ENCODE results near the gene DCLK1.
"Not testable (repeated sequence)": the region's sequence is repeated elsewhere in the genome, so short reads cannot be mapped to it uniquely, and the experiment has no call there.

Gene DCLK1

GRCh38 chr13:36130552-36131221 lies 495 bp downstream of the DCLK1 start:
- DNase-seq, result no peak

GRCh38 chr13:36130193-36130551 lies 1.0 kb downstream of the DCLK1 start:
- no peak for DNase-seq

- no peak for DNase-seq
These were observed 1.6 kb downstream of the DCLK1 start for GRCh38 chr13:36129539-36129938.

GRCh38 chr13:36126491-36126890 lies 4.7 kb downstream of the DCLK1 start:
- DNase-seq, result no peak

- DNase-seq, result no peak
These were observed 5.3 kb downstream of the DCLK1 start for GRCh38 chr13:36125841-36126240.

GRCh38 chr13:36124236-36124822 lies 6.9 kb downstream of the DCLK1 start:
- DNase-seq, result no peak

- no peak for DNase-seq
These were observed 15.9 kb downstream of the DCLK1 start for GRCh38 chr13:36115306-36115705.

GRCh38 chr13:36114233-36114632 lies 16.9 kb downstream of the DCLK1 start:
- no peak for DNase-seq

- no peak for DNase-seq
These were observed 22.2 kb downstream of the DCLK1 start for GRCh38 chr13:36108954-36109353.

GRCh38 chr13:36108342-36108741 lies 22.8 kb downstream of the DCLK1 start:
- no peak for DNase-seq

GRCh38 chr13:36107521-36107920 lies 23.7 kb downstream of the DCLK1 start:
- no peak for DNase-seq

GRCh38 chr13:36105726-36106125 lies 25.5 kb downstream of the DCLK1 start:
- no peak for DNase-seq

GRCh38 chr13:36102721-36103120 lies 28.5 kb downstream of the DCLK1 start:
- DNase-seq, result no peak

GRCh38 chr13:36101907-36102306 lies 29.3 kb downstream of the DCLK1 start:
- DNase-seq, result not testable (repeated sequence)

- no peak for DNase-seq
These were observed 30.0 kb downstream of the DCLK1 start for GRCh38 chr13:36101157-36101556.

- no peak for DNase-seq
These were observed 33.1 kb downstream of the DCLK1 start for GRCh38 chr13:36098080-36098479.

GRCh38 chr13:36096461-36097416 lies 34.4 kb downstream of the DCLK1 start:
- DNase-seq, result no peak

GRCh38 chr13:36094478-36094877 lies 36.7 kb downstream of the DCLK1 start:
- no peak for DNase-seq

GRCh38 chr13:36090592-36090991 lies 40.6 kb downstream of the DCLK1 start:
- no peak for DNase-seq

- DNase-seq, result no peak
These were observed 42.0 kb downstream of the DCLK1 start for GRCh38 chr13:36089130-36089647.

GRCh38 chr13:36088463-36088862 lies 42.7 kb downstream of the DCLK1 start:
- no peak for DNase-seq

- DNase-seq, result no peak
These were observed 43.2 kb downstream of the DCLK1 start for GRCh38 chr13:36088001-36088400.

GRCh38 chr13:36086117-36086516 lies 45.1 kb downstream of the DCLK1 start:
- DNase-seq, result no peak

GRCh38 chr13:36084131-36084530 lies 47.1 kb downstream of the DCLK1 start:
- no peak for DNase-seq

All from CD4-positive, alpha-beta T cell treated with Interleukin-15 for 1 hour (primary cell).